Activated T-helper 1 cell treated with anti-CD3 and anti-CD28 coated beads, Interleukin-2, amount 50 U/mL, for 16 hours (primary cell): ENCODE measurements around the gene CCL5.
"Not testable (repeated sequence)": the region's sequence is repeated elsewhere in the genome, so short reads cannot be mapped to it uniquely, and the experiment has no call there.

ENCODE experiments used
- DNase-seq, 2 donors: peaks; one replicate each; pipeline ENCODE4 v3.0.0-alpha.2; 2020; ENCODE audit warnings: low read depth in 1 of 2, low spot score in 1 of 2

The CCL5 gene

DNA sequence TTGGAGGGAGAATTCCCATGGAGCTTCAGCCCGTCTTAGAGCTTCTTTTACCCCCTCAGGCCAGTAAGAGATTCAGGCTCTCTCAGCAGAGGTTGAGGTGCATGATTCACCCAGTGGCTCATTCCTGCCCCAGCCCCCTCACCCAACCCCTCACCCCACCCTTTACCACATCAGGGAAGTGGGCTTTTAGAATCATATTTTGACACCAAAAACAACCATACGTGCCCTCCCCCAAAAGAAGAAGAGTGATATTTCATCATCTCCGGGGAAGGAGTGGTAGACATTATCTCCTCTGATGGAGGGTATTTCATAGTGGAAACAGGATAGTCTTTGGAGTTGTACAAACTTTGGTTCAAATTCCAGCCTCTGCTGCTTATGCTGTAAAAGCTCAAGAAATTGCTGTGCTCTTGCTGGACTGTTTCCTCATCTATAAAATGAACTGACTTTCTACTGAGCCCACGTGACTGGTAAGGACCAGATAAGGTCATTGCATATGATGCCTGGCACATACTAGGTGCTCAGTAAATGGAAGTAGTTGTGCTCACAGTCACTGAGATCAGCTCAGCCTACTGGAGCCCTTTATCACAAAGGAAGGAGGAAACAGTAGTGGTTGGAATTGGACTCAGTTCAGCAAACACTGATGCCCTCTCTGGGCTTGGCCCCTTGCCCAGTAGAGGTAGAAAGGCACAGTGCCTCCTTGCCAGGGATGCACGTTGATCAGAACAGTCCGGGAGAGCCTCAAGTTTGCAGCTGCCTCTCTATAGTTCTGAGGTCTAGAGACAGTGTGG, 18.3 kb upstream of the CCL5 start:
- no peak for DNase-seq

DNA sequence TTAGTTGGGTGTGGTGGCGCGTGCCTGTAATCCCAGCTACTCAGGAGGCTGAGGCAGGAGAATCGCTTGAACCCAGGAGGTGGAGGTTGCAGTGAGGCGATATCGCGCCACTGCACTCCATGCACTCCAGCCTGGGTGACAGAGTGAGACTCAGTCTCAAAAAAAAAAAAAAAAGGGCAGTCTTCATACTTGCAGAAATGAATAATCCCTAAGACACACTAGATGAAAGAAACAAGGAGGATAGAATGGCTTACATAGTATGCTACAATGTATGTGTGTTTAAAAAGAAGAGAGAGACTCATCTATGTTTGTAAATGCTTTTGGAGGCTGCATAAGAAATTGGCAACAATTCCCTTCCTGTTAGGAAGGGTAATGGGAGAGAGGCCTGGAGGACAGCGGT, 17.6 kb upstream of the CCL5 start:
- DNase-seq: not testable (repeated sequence)

DNA sequence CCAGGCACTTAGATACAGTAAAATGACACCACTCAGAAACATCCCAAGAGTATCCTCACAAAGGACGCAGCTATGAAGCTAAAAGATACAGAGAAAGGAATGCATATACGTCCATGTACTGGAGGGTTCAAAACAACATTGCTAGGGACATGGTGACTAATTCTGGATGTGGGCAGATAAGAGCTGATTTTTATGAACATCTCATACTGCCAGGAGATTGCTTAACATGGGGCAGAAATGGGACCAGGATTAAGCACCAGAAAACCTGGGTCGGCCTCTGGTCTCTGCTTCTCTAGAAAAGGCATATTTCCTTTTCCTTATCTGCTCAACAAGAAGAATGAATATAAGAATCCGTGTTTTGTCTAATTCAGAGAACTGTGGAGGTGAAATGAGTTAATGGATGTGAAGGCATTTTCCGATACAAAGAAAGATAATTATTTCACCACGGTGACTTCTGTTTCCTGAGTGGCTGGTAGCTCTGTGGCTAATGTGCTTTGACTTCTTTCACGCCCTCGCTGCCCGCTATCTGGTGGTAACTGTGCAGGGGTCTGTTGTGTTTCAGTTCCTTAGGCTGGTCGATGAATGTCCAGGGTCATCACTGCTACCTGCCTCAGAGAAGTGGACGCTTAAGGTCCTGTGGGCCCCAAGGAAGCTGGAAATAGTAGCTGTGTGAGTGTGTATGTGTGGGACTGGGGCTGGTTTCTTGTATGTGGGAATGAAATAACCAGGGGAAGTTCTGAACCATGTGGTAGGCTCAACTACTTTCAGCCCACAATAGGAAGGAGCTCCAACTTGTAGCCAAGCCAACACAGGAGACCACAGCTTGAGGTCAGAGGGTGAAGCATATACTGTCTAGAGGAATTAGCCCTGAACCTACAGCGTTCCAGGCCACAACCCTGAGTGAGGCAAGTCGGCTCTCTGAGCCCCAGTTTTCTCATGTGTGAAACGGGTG, 15.8 kb upstream of the CCL5 start:
- no peak for DNase-seq

DNA sequence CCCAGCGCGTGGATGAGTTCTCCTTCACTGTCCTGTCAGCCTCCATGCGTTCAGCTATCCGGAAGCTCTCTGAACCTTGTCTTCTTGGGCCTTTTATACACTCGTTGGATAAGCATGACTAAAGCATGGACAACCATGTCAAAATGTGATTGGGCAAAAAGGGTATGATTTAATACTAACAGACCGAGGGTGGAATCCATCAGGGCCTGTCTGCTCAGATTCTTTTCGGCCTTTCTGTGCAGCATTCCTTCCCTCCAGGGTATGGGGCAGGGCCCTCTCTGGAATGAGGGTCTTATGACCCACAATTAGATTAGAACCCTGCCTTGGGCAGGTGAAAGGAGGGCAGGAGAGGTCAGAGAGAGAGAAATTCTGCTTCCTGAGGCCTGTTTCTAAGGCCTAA, 14.0 kb upstream of the CCL5 start:
- no peak for DNase-seq

DNA sequence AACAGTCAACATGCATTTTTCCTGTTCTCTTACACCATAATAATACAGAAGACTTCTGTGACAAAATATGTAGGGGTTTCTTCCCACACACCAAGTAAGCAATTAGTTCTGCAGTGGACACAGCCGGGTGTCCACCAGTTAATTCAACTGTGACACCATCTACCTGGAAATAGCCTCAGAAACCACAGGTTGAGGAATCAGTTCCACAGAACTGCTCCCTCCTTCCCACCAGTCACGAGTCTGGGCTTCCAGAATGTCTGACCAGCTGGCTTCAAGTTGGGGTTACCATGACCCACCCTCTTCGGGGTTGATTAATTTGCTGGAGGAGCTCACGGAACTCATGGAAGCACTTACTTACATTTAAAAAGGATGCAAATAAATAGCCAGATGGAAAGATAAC, 13.6 kb upstream of the CCL5 start:
- DNase-seq: no peak

DNA sequence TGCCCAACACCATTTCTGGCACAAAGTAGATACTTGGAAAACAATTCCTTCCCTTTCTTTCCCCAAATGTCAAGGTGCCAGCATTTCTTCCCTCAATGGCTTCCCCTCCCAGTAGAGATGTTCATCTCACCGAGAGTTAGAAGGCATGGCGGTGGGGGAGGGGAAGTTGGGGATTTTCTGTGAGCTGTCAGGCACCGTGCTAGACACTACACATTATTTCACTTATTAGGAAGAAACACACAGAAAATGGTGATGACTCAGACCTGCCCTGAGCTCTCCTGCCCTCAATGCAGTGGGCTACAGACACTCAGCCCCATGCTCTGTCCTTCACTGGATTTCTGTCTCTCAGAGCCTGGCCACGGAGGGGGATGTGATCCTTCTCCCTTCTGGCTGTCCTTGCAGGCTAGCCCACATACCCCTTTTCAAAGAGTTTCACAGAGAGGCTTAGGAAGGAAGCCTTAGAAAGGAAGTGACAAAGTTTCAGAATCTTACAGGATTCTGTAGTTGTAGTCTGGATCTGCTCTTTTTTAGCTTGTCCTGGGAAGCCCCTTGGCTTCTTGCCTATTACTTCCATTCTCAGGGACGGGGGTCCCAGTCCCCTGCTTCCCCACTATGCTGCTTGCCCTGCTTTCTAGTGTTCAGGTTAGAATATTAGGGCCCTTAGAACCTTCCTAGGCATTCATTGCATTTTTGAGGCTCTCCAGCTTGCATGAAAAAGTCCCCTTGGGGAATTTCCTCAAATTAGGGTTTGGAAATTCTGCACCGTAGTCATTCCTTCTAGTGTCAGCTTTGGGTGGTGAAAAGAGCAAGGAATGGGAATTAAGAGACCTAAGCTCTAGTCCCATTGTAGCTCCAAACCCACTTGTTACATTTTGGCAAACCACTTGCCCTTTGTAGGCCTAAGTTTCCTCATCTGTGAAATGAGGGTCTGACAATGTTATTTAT, 12.2 kb upstream of the CCL5 start:
- peak in 1 of 2 donors; percentile 45 for DNase-seq

DNA sequence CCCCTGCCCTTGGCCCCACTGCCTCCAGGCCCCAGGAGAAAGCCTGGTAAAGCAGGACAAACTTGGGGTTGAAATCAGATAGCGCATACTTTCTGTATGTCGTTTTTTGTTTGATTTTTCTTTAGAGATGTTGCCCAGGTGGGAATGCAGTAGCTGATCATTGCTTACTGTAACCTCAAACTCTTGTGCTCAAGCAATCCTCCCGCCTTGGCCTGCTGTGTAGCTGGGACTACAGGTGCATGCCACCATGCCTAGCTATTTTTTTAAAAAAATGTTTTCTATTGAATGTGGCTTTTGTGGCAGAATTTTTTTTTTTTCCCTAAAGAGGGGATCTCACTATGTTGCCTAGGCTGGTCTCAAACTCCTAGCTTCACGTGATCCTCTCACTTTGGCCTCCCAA, 11.1 kb upstream of the CCL5 start:
- DNase-seq: no peak

DNA sequence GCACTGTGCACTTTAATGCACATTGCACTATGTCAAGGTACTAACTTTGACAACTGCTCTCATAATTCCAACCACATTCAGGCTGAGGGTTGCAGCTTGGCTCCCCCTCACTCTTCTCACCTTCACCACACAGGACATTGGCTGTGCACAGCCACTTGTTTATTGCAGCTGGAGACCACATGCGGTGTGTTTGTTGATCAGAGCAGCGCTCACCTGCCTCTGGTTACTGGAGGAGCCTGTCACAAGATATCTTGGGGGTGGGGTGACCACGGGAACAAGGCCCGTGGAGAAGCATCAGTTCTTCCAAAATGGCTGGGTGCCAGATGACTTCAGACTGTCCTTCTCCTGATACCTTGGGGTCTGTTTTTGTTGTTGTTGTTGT, 10.6 kb upstream of the CCL5 start:
- peak in 1 of 2 donors; percentile 40 for DNase-seq

DNA sequence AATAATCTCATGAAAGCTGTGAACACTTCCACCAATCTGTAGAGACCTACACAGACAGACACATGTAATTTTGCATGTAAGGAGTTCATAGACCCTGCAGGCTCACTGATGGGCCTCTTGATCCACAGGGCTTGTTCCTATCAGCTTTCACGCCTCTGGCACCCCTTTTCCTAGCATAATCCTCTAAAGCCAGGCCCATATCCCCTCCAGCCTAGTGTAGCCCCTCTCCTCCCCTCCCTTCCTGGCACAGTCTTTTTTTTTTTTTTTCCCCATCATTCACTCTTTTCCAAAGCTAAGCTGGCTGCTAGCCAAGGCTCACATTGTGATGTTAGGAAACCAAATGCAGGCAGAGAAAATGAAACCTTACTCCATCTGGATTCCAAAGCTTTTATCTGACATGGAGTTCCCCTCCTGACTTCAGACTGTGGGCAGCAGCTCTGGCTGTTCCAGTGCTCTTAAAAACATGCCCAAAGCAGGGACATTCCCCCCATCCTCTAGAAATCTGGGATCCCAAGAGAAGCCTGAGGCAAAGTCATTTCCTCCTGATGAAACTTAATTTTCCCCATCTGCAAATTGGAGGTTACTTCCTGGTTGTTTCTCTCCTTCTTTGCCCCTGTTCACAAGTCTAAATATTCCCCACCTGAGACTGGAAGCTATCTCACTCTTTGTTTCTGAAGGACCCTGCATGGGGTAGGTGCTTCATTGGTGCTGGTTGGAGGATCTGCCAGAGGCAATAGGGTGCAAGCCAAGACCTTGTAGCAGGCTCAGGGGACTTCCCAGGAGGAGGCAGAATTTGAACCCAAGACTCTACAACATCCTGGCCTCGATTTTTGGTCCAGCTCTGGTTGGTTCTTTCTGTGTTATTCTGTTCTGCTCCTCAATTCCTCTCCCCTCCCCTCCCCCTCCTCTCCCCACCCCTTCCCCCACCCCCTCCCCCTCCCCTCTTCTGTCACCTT, 9.9 kb upstream of the CCL5 start:
- no peak for DNase-seq

DNA sequence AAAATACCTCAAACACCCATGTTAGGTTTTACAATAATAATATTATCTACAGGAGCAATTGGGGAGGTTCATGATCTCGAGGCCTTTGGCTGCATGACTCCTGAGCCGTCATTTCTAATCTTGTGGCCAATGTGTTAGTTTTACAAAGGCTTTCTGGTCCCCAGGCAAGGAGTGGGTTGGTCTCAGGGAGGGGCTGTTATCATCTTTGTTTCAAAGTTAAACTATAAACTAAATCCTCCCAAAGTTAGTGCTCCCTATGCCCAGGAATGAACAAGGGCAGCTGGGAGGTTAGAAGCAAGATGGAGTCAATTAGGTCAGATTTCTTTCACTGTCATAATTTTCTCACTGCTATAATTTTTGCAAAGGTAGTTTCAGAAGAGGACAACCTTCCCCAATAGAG, 9.1 kb upstream of the CCL5 start:
- no peak for DNase-seq

DNA sequence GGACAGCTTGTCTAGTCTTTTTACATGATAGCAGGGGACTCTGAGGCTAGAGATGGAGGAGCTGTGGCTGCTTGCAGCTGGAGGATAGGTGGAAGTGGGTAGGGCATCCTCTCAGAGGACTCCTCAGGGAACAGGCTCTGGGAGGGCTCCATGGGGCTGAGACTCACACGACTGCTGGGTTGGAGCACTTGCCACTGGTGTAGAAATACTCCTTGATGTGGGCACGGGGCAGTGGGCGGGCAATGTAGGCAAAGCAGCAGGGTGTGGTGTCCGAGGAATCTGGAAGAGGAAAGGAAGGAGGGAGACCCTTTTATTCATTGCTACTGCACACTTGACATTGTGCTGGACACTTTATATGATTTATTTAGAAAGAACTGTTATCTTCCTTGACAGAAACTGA, 1.8 kb downstream of the CCL5 start:
- DNase-seq: no peak

DNA sequence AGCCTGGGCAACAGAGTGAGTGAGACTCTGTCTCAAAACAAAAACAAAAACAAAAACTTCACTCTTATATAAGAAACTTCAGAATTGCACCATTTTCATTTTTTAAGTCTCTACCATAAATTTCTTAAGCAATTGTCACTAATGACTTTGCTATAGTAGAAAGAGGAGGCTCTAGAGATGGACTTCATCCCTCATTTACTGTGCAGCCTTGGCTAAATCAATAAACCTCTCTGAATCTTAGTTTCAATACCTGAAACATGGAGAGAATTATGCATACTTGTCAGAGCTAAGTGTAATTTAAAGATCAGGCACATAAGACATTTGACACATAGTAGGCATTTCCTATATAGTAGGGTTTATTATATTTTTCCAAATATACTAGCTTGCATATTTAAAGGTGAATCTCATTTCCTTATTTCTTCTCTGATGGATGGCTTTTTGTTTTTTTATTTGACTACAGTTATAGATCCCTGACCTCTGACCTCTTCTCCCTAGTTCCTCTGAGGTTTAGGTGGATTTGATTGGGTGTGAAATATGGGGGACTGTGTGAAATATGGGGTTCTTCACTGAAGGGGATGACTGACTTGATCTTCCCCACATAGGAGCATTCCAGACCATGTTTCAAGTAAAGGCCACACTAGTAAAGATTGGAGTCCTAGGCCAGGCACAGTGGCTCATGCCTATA, 2.7 kb downstream of the CCL5 start:
- no peak for DNase-seq

DNA sequence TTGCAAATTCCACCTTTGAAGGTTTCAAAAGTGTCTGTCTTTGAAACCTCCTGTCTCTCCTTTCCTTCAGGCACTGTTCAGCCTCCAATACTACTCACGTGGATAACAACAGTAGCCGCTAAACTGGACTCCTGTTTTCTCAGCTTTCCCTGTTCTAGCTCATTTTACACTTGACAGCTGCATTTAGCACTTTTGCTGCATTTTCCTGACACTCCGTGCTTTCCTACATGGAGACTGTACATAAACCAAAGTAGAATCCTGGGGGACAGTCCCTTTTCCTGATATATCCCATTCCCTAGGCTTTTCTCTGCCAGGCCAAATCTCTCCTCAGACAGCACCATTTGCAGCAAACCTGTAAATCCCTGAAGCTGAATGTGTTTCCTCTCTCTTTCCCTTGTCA, 3.6 kb downstream of the CCL5 start:
- no peak for DNase-seq

DNA sequence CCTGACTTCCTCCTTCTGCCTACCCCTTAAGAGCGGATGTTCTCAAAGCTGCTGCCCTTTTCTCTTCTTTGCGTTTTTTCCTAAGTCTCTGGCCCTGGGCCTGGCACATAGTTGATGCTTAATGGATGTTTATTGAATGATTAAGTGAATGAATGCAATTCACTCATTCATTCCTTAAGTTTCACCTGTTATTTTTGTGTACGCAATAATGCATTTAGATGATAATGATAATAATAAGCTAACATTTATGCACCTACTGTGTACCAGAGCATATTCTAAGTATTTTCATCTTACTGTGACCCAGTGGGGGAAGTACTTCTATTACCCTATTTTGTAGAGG, 4.4 kb downstream of the CCL5 start:
- DNase-seq: no peak

DNA sequence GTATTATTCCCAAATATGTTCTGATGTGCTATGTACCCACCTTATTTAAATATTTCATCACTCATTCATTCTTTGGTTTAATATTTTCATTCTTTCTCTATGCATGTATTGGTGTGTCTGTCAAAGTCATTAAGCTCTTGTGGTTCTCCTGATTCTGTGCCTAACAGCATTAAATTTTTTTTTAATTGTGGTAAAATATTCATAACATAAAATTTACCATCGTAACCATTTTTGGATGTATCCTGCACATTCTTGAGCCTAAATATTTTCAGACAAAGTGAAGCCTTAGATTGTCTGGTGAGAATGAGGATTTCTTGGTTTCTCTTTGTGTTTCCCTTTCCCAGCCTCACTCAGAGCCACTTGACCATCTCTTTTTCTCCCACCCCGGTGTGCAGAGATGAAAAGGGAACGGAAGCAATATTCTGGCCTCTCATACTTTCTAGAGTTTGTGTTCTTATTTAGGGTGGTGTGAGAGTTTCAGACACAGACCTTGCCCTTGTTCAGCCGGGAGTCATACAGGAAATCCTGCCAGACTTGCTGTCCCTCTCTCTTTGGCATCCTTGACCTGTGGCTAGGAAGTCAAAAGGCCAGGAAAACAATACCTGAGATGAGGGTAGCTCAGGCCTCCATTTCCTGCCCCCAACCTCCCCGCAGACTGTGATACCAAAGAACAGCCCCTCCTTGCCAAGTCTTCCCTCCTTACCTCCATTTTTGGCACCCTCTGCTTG, 4.9 kb downstream of the CCL5 start:
- no peak for DNase-seq

DNA sequence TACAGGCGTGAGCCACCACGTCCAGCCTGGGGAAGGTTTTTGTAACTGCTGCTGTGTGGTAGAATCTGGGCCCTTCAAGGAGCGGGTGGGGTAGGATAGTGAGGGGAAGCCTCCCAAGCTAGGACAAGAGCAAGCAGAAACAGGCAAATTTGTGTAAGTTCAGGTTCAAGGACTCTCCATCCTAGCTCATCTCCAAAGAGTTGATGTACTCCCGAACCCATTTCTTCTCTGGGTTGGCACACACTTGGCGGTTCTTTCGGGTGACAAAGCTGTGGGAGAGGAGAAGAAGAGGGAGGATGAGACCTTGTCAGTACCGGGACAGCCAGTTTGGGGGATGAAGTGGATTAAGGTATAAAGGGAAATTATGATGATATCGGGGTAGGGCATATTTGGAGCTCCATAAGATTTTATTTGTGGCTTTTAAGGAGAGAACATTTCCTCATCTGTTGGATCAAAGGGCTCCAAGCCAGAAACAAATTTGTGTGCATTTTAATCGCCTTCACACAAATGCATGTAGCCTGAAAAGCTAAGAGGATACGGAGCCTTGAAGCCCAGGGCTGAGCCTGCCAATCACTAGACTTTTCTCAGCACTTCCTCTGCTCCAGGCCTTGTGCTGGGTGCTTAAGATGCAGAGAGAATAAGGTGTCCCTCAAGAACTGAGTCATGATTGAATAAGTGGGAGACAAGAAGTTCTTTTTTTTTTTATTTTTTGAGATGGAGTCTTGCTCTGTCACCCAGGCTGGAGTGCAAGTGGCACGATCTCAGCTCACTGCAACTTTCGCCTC, 7.8 kb downstream of the CCL5 start:
- no peak for DNase-seq

DNA sequence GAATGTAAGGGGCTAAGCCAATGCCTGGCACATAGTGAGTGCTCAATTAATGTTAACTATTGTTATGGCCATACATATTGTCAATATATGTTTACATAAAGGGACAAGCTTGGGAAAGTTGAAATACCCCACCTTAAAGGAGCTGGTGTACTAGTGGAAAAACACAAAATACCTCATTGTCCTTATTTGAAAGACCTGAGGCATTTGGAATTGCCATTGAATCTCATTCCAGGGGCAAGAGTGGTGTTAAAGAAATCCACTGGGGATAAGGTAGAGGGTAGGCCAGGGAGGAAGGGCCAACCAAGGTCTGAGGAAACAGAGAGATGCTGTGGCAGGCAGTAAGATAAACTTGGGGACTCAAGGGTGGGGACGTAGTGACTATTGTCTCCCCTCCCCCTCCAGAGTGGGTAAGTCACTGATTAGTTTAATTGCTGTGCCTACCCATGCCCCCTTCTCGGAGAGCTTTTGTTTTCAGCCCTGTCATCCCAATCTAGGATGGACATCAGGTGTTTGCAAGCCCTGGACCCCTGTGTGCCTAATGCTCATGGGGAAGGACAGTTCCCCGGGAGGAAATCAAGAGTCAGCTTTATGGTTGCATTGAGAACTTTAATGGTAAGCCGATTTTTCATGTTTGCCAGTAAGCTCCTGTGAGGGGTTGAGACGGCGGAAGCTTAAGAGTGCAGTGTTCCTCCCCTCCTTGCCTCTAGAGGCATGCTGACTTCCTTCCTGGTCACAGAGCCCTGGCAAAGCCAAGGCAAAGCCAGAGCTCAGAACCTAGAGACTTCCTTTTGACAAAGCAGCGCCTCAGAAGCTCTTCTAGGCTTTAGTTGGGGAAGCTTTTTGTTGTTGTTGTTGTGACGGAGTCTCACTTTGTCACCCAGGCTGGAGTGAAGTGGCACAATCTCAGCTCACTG, 9.0 kb downstream of the CCL5 start:
- DNase-seq: no peak
